Panc1 (cell line): ENCODE measurements around the gene GMDS. TPM values are rescaled to one million over a fixed set of nuclear protein-coding genes. Genes with fewer than 3 reads are reported as not detected.

Source experiments
- ATAC-seq: fragments of 200-7000 bp; cut with Tn5 transposase; 2 replicates; pipeline ENCODE4 v1.9.1; 2020; ENCODE audit warnings: mild to moderate bottlenecking, moderate library complexity
- BruUV-seq: library from RNA; stranded (reverse); fragments of 400-500 nt; replicated peaks from 2 replicates; lab custom pipeline; 2021; lab: Mats Ljungman, UMichigan
- CTCF ChIA-PET: fragments of 300-600 bp; sonication (Branson Sonifier 250); formaldehyde crosslinking; loops from one replicate; lab custom pipeline; 2022; ENCODE audit warnings: antibody characterized with exemption; lab: Charles Lee
- POLR2A ChIA-PET: fragments of 300-600 bp; sonication (Branson Sonifier 250); formaldehyde crosslinking; loops from one replicate; lab custom pipeline; 2022; ENCODE audit warnings: antibody characterized with exemption; lab: Charles Lee
- DNase-seq: peaks from one replicate; pipeline ENCODE4 v3.0.0-alpha.2; 2010; ENCODE audit warnings: low read depth, low spot score
- H3K27ac ChIP-seq: 2 replicates; pipeline ENCODE4 v1.5.1; 2011; ENCODE audit warnings: mild to moderate bottlenecking, low read length, inconsistent platforms
- H3K27me3 ChIP-seq: fragments of 200-500 bp; sonication (Bioruptor generic); 2 replicates; pipeline ENCODE4 v1.6.0; 2014; ENCODE audit warnings: low read length, inconsistent platforms; ENCODE audit not compliant: control insufficient read depth, insufficient read depth
- H3K36me3 ChIP-seq: fragments of 200-500 bp; sonication (Bioruptor generic); 2 replicates; pipeline ENCODE4 v1.5.1; 2014; ENCODE audit warnings: inconsistent platforms, mild to moderate bottlenecking, low read length, moderate library complexity; ENCODE audit not compliant: control insufficient read depth, insufficient read depth
- H3K4me1 ChIP-seq: 2 replicates; pipeline ENCODE4 v1.5.1; 2011; ENCODE audit warnings: inconsistent platforms, mild to moderate bottlenecking, low read length, moderate library complexity; ENCODE audit not compliant: control insufficient read depth, insufficient read depth
- H3K4me3 ChIP-seq, 2 experiments: 2 replicates each; pipeline ENCODE4 v1.5.1; 2011 to 2012; ENCODE audit warnings: low read depth in 2 of 2, low read length in 2 of 2, mild to moderate bottlenecking in 2 of 2, inconsistent platforms in 1 of 2, moderate library complexity in 1 of 2
- H3K9me3 ChIP-seq: fragments of 200-500 bp; sonication (Bioruptor generic); 2 replicates; pipeline ENCODE4 v1.5.1; 2014; ENCODE audit warnings: low read depth, mild to moderate bottlenecking, inconsistent platforms, low read length, moderate library complexity; ENCODE audit not compliant: control insufficient read depth, insufficient read depth
- CTCF ChIP-seq: fragments of 450-650 bp; IDR thresholded peaks from 2 replicates; pipeline ENCODE4 v1.5.1; 2017; ENCODE audit warnings: mild to moderate bottlenecking
- POLR2AphosphoS5 ChIP-seq: IDR thresholded peaks from 2 replicates; pipeline ENCODE4 v1.6.1; 2012; ENCODE audit warnings: mild to moderate bottlenecking, low read depth, low read length, moderate library complexity
- SIN3A ChIP-seq: IDR thresholded peaks from 2 replicates; pipeline ENCODE4 v1.6.1; 2012; ENCODE audit warnings: low read depth, mild to moderate bottlenecking, low read length, moderate library complexity, borderline replicate concordance; ENCODE audit not compliant: insufficient read depth
- TCF7L2 ChIP-seq: IDR thresholded peaks from 2 replicates; pipeline ENCODE4 v1.6.1; 2011; ENCODE audit warnings: mild to moderate bottlenecking, low read depth, low read length, inconsistent platforms
- in situ Hi-C: cut with HindIII; loops from 2 replicates; pipeline ENCODE4 v1.10.0; 2016; ENCODE audit warnings: low sequenced_read_pairs, low pct_unique_long_range_greater_than_20kb
- intact Hi-C: fragments of 100-400 bp; cut with micrococcal nuclease; formaldehyde crosslinking; loops from one replicate; pipeline ENCODE4 v1.10.0; 2022; ENCODE audit not compliant: unreplicated experiment
- total RNA-seq: library from RNA; stranded (reverse); gene quantifications from one replicate; pipeline ENCODE4 v1.2.1, GENCODE V29; 2021; ENCODE audit not compliant: unreplicated experiment
- TF ChIP-seq, protein P1 (sequence below), 2 experiments: IDR thresholded peaks; 2 replicates each; pipeline ENCODE4 v1.6.1; 2011 to 2012; ENCODE audit warnings: low read depth in 2 of 2, control low read depth in 1 of 2, low read length in 1 of 2, mild to moderate bottlenecking in 1 of 2, moderate library complexity in 1 of 2; ENCODE audit not compliant: insufficient read depth in 1 of 2

Gene GMDS
- total RNA-seq, 1 experiment from 2014 or later = 9.8 TPM

GRCh38 chr6:2197984-2198383 is 47.4 kb downstream of the GMDS start:
- DNase-seq = no peak
- POLR2A ChIA-PET = no interaction called here
- Histone ChIP-seq H3K36me3 (no peaks in the 10 kb centered on the region), H3K9me3 (no peaks in the 10 kb centered on the region), H3K4me3 (no peak overlapping the region), H3K4me1 (peaks cover 3% of the 10 kb centered on the region; the same call in 1 of the 2 replicates), H3K27ac (no peak overlapping the region), H3K27me3 (no peaks in the 10 kb centered on the region)
- no peak for ATAC-seq
- in situ Hi-C loops = no loop called here
- CTCF ChIA-PET = interaction anchor here (0.6 kb wide), 1 partner anchor 250 kb away, joined by 7 read pairs; no protein-coding TSS in a partner anchor
- BruUV-seq = no TSS peak
- intact Hi-C loops = no loop called here
- no peak for TF ChIP-seq TCF7L2
- no peak for TF ChIP-seq POLR2AphosphoS5
- TF ChIP-seq, protein P1, sequence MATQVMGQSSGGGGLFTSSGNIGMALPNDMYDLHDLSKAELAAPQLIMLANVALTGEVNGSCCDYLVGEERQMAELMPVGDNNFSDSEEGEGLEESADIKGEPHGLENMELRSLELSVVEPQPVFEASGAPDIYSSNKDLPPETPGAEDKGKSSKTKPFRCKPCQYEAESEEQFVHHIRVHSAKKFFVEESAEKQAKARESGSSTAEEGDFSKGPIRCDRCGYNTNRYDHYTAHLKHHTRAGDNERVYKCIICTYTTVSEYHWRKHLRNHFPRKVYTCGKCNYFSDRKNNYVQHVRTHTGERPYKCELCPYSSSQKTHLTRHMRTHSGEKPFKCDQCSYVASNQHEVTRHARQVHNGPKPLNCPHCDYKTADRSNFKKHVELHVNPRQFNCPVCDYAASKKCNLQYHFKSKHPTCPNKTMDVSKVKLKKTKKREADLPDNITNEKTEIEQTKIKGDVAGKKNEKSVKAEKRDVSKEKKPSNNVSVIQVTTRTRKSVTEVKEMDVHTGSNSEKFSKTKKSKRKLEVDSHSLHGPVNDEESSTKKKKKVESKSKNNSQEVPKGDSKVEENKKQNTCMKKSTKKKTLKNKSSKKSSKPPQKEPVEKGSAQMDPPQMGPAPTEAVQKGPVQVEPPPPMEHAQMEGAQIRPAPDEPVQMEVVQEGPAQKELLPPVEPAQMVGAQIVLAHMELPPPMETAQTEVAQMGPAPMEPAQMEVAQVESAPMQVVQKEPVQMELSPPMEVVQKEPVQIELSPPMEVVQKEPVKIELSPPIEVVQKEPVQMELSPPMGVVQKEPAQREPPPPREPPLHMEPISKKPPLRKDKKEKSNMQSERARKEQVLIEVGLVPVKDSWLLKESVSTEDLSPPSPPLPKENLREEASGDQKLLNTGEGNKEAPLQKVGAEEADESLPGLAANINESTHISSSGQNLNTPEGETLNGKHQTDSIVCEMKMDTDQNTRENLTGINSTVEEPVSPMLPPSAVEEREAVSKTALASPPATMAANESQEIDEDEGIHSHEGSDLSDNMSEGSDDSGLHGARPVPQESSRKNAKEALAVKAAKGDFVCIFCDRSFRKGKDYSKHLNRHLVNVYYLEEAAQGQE (IDR thresholded peaks at IDR 0.05; ENCODE audit: insufficient read depth in 1 of 2, low read depth in 2 of 2, low read length in 1 of 2) = no peak
- TF ChIP-seq SIN3A = no peak
- no peak for TF ChIP-seq CTCF

DNA sequence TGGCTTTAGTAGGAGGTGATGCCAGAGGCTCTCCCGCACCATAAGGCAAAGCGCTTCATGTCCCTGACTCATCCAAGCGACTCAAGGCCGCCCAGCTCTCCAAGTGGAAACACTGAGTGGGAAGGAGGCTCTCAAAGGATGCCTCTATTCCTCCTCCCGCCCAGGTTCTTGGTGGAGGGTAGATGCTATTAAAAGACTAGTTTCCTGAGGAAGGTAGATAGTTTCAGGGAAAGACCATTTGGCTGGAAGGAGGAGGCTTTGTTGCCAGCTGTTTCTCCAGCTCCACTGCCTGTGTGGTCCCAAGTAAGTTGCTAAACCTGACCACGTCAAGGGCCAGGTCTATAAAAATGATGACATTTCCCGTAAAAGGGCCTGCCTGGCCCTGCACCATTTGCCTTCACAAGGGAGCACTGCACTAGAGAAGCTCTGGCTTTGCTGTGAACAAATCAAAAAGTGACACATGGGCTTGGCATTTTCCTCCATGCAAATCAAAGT is 48.2 kb downstream of the GMDS start:
- H3K36me3 ChIP-seq = no peaks in the 10 kb centered on the region
- no peaks in the 10 kb centered on the region for H3K27me3 ChIP-seq
- intact Hi-C loops (no loop called here), in situ Hi-C loops (no loop called here)
- ATAC-seq (no peak), DNase-seq (no peak)
- H3K9me3 ChIP-seq = no peaks in the 10 kb centered on the region
- no TSS peak for BruUV-seq
- CTCF ChIA-PET = no interaction called here
- no peak overlapping the region for H3K4me3 ChIP-seq
- POLR2A ChIA-PET = no interaction called here
- peaks cover 3% of the 10 kb centered on the region; the same call in 1 of the 2 replicates for H3K4me1 ChIP-seq
- no peak for TF ChIP-seq SIN3A
- TF ChIP-seq, protein P1 (IDR thresholded peaks at IDR 0.05; ENCODE audit: insufficient read depth in 1 of 2, low read depth in 2 of 2, low read length in 1 of 2) = no peak
- TF ChIP-seq CTCF = no peak
- TF ChIP-seq TCF7L2 = no peak
- no peak for TF ChIP-seq POLR2AphosphoS5
- H3K27ac ChIP-seq = no peak overlapping the region
